ENCODE measurements around the gene ATP11C.

The ATP11C gene

GRCh38 chrX:139801397-139801813, 131.4 kb downstream of the ATP11C start:
- DNase-seq = no peak

GRCh38 chrX:139798701-139799100, 134.2 kb downstream of the ATP11C start:
- no peak for DNase-seq

GRCh38 chrX:139795196-139795595, 137.7 kb downstream of the ATP11C start:
- no peak for DNase-seq

- DNase-seq = no peak
Measured at GRCh38 chrX:139787601-139788000, 145.3 kb downstream of the ATP11C start.

GRCh38 chrX:139784807-139785206, 148.0 kb downstream of the ATP11C start:
- no peak for DNase-seq

- no peak for DNase-seq
Measured at GRCh38 chrX:139783959-139784358, 148.9 kb downstream of the ATP11C start.

GRCh38 chrX:139783030-139783429, 149.8 kb downstream of the ATP11C start:
- no peak for DNase-seq

- DNase-seq = no peak
Measured at GRCh38 chrX:139776599-139776998, 156.3 kb downstream of the ATP11C start.

GRCh38 chrX:139770366-139770765, 162.5 kb downstream of the ATP11C start:
- no peak for DNase-seq

GRCh38 chrX:139766545-139766983, 166.3 kb downstream of the ATP11C start:
- no peak for DNase-seq

- no peak for DNase-seq
Measured at GRCh38 chrX:139762400-139763183, 170.3 kb downstream of the ATP11C start.

GRCh38 chrX:139759637-139760036, 173.2 kb downstream of the ATP11C start:
- DNase-seq = no peak

- no peak for DNase-seq
Measured at GRCh38 chrX:139758809-139759208, 174.0 kb downstream of the ATP11C start.

- DNase-seq = no peak
Measured at GRCh38 chrX:139758250-139758649, 174.6 kb downstream of the ATP11C start.

- DNase-seq = no peak
Measured at GRCh38 chrX:139751053-139751452, 181.8 kb downstream of the ATP11C start.

- no peak for DNase-seq
Measured at GRCh38 chrX:139750390-139750789, 182.5 kb downstream of the ATP11C start.

GRCh38 chrX:139739138-139739537, 193.7 kb downstream of the ATP11C start:
- no peak for DNase-seq

GRCh38 chrX:139738581-139738980, 194.3 kb downstream of the ATP11C start:
- no peak for DNase-seq

- DNase-seq = no peak
Measured at GRCh38 chrX:139736151-139736550, 196.7 kb downstream of the ATP11C start.

GRCh38 chrX:139734996-139735395, 197.9 kb downstream of the ATP11C start:
- no peak for DNase-seq

- no peak for DNase-seq
Measured at GRCh38 chrX:139725720-139726119, 207.1 kb downstream of the ATP11C start.

- DNase-seq = no peak
Measured at GRCh38 chrX:139724626-139725025, 208.2 kb downstream of the ATP11C start.

- DNase-seq = no peak
Measured at GRCh38 chrX:139720979-139721378, 211.9 kb downstream of the ATP11C start.

GRCh38 chrX:139720136-139720535, 212.7 kb downstream of the ATP11C start:
- DNase-seq = no peak

GRCh38 chrX:139708067-139708466, 224.8 kb downstream of the ATP11C start, which contains the start of gene MCF2:
Gene MCF2, minus strand, starts transcription at chrX:139708167. Its CDS starts 56,423 bp downstream, at chrX:139651744.
- no peak for DNase-seq
